ENCODE results near the gene FIGLA.

DNA sequence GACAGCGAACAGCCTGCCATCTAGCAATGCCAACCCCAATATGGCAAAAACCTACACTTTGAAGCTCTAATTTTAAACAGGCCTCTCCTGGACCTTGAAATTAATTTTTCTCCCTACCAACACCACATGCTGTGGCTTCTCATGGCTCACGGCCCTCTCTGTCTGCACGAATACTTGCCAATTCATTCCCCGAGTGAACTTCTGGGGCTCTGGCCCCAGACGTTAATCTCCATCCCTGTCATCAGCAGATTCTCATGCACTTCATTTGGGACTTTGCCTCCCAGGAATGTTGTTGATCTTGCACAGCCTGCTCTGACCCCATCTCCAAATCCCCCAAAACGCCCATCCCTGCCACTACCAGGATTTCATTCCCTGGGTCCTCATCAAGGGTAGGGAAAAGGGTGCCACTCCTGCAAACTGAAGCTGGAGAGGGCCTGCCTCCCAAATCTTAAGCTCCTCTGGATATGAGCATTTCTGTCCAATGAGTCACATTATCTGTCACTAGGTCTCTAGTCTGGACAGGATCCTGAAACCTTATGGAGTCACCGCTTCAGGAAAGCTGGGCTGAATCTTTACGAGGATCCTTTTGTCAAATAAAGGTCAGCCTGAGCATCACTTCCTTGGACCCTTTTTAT, 10.4 kb downstream of the FIGLA start:
- no peak for TF ChIP-seq POLR2A (IDR thresholded peaks at IDR 0.05; ENCODE audit: low read length)
- TF ChIP-seq GATA1 (IDR thresholded peaks at IDR 0.05; ENCODE audit: low read depth, low read length), result no peak

Data from erythroblast (primary cell).